ENCODE results near the gene SEC22C. TPM values are rescaled to one million over a fixed set of nuclear protein-coding genes. Genes with fewer than 3 reads are reported as not detected.

SEC22C gene
- total RNA-seq, 4 donors from 2014 or later, result 22.4 to 44.4 (median 28.5) TPM

DNA sequence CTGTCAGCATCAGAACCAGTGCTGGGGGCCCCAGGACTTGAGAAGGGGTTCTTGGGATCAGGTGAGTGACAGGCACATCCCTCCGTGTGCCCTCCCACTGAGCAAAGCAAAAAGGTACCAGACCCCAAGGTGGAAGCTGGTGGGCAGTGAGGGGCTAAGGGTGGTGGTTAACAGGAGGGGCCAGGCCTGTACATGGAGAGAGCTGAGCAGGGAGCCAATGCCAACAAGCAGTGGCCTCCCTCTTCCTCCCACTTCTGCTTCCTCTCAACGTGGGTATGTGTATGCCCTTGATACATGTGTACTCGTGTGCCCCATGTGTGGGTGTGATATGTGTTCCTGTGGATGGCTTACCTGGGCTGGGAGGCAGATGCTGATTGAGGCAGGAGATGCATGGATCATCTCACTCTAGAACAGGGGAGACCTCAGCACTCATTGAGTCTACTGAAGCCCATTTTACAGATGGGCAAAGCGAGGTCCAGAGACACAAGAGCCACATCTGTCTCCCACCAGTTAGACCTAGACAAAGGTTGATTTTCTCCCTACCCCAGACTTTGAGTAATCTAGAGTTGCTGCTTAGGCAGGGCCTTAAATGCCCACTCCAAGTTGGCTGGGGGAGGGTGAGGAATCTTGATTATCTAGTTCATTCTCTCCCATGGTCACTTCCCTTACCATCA is 78.4 kb downstream of the SEC22C start:
- peak; percentile 16 to 58 for DNase-seq (ENCODE audit: low spot score in 2 of 2)
- WGBS, result 45% methylated on average over 4 of the region's 4 CpGs
- peak overlapping the region; percentile 32 for H3K27ac ChIP-seq

DNA sequence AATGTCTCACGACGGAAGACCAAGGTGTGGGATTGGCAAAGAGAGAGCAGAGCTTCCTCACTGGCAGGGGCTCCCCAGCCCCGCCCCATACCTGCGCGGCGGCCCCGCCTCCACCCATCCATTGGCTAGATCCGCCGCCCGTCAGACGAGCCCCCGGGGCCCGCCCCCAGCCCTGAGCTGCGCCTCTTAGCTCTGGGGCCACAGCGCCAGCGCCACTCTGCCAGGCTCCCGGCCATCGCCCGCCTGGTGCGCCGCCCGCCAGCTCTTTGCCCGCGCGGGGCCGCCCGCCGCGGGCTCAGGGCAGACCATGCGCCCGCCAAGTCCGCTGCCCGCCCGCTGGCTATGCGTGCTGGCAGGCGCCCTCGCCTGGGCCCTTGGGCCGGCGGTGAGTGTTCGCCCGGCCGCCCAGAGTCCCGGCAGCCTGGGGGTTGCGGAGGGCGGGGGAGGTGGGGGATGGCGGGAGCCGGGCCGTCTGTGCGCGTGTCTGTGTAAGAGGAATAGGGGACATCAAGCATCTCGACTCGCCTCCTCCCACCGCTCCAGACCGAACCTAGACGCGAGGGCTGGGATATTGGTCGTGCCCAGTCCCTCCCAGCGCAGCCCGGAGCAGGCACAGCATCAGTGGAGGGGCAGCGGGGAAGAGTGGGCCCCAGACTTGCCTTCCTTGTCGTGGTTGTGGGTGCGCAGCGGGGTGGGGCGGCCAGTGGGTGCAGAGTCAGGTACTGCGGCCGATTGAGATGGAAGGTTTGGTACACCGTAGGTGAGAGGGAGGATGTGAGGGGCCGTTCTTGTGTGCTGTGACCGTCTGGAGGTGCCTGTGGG is 79.1 kb downstream of the SEC22C start, which contains the start of gene VIPR1:
TSS of gene VIPR1 (plus strand) at position 215 of the 822 bp plus-strand sequence. CDS start at position 308, 93 bp downstream.
- Histone ChIP-seq H3K4me1 (peaks cover 46% of the 10 kb centered on the region), H3K4me3 (peak within 1 kb of the TSS; percentile 64)
- 15% methylated on average over 22 of the region's 69 CpGs for WGBS

More for the DNA sequence above, 78.4 kb downstream of the SEC22C start:
- no peaks in the 10 kb centered on the region for H3K9me3 ChIP-seq
- no peaks in the 10 kb centered on the region for H3K36me3 ChIP-seq
- peaks cover 48% of the 10 kb centered on the region for H3K4me1 ChIP-seq
- H3K27me3 ChIP-seq, result peaks cover 21% of the 10 kb centered on the region
- TF ChIP-seq POLR2A (IDR thresholded peaks at IDR 0.05), result no peak
- TF ChIP-seq CTCF (IDR thresholded peaks at IDR 0.05), result no peak
- no peak for TF ChIP-seq EP300 (IDR thresholded peaks at IDR 0.05)
- TF ChIP-seq POLR2AphosphoS5 (IDR thresholded peaks at IDR 0.05), result no peak
- peak overlapping the region; percentile 64 for H3K4me3 ChIP-seq

GRCh38 chr3:42501681-42502428 is 79.9 kb downstream of the SEC22C start:
- H3K27me3 ChIP-seq, result peaks cover 21% of the 10 kb centered on the region
- H3K4me1 ChIP-seq, result peaks cover 41% of the 10 kb centered on the region
- peak; percentile 67 to 86 for DNase-seq (ENCODE audit: low spot score in 2 of 2)
- H3K9me3 ChIP-seq, result no peaks in the 10 kb centered on the region
- peak overlapping the region; percentile 71 for H3K27ac ChIP-seq
- WGBS, result under 1% methylated on average over 30 of the region's 46 CpGs
- TF ChIP-seq CTCF (IDR thresholded peaks at IDR 0.05), result peak; percentile 15 to 72
- TF ChIP-seq POLR2A (IDR thresholded peaks at IDR 0.05), result no peak
- peak overlapping the region; percentile 64 for H3K4me3 ChIP-seq
- H3K36me3 ChIP-seq, result no peaks in the 10 kb centered on the region

More for the DNA sequence above, 79.1 kb downstream of the SEC22C start, which contains the start of gene VIPR1:
- TF ChIP-seq EP300 (IDR thresholded peaks at IDR 0.05) (no peak), POLR2AphosphoS5 (IDR thresholded peaks at IDR 0.05) (no peak), CTCF (IDR thresholded peaks at IDR 0.05) (no peak), POLR2A (IDR thresholded peaks at IDR 0.05) (no peak)
- no peaks in the 10 kb centered on the region for H3K36me3 ChIP-seq
- peaks cover 21% of the 10 kb centered on the region for H3K27me3 ChIP-seq
- peak within 1 kb of the TSS; percentile 71 for H3K27ac ChIP-seq
- H3K9me3 ChIP-seq, result no peaks in the 10 kb centered on the region
- peak; percentile 84 to 86 for DNase-seq (ENCODE audit: low spot score in 2 of 2)

GRCh38 chr3:42501321-42501680 is 80.5 kb downstream of the SEC22C start:
- no peak for TF ChIP-seq EP300 (IDR thresholded peaks at IDR 0.05)
- TF ChIP-seq POLR2AphosphoS5 (IDR thresholded peaks at IDR 0.05), result no peak
- no peak for TF ChIP-seq CTCF (IDR thresholded peaks at IDR 0.05)
- no peak for TF ChIP-seq POLR2A (IDR thresholded peaks at IDR 0.05)
- 9% methylated on average over 21 of the region's 27 CpGs for WGBS
- Histone ChIP-seq H3K4me3 (peak overlapping the region; percentile 64), H3K27me3 (peaks cover 21% of the 10 kb centered on the region), H3K36me3 (no peaks in the 10 kb centered on the region), H3K4me1 (peaks cover 39% of the 10 kb centered on the region), H3K27ac (no peak overlapping the region), H3K9me3 (no peaks in the 10 kb centered on the region)
- DNase-seq (ENCODE audit: low spot score in 2 of 2), result peak; percentile 67 to 74

Measured in suprapubic skin (tissue), 4 donors.